NT2/D1 (cell line): ENCODE results near the gene AFAP1L2.

ENCODE experiments used
- DNase-seq: peaks from one replicate; pipeline ENCODE4 v3.0.0-alpha.2; 2011; ENCODE audit warnings: low read depth, low spot score
- H3K27me3 ChIP-seq: 2 replicates; pipeline ENCODE4 v1.6.0; 2011; ENCODE audit warnings: mild to moderate bottlenecking; ENCODE audit not compliant: insufficient read length, insufficient read depth
- H3K36me3 ChIP-seq: 2 replicates; pipeline ENCODE4 v1.6.1; 2011; ENCODE audit warnings: mild to moderate bottlenecking, low read length, mixed read lengths; ENCODE audit not compliant: insufficient read depth, insufficient read length
- H3K4me1 ChIP-seq: 2 replicates; pipeline ENCODE4 v1.5.1; 2011; ENCODE audit not compliant: insufficient read depth, insufficient read length
- H3K4me3 ChIP-seq: 2 replicates; pipeline ENCODE4 v1.5.1; 2011; ENCODE audit warnings: low read depth; ENCODE audit not compliant: insufficient read length
- H3K9ac ChIP-seq: 2 replicates; pipeline ENCODE4 v1.6.0; 2011; ENCODE audit warnings: low read depth; ENCODE audit not compliant: insufficient read length
- H3K9me3 ChIP-seq: 2 replicates; pipeline ENCODE4 v1.5.1; 2011; ENCODE audit warnings: mild to moderate bottlenecking, low read length; ENCODE audit not compliant: insufficient read depth
- SUZ12 ChIP-seq: IDR thresholded peaks from 2 replicates; pipeline ENCODE4 v1.6.1; 2011; ENCODE audit not compliant: insufficient read length, insufficient read depth; ENCODE audit errors: extremely low read depth
- YY1 ChIP-seq: IDR thresholded peaks from 2 replicates; pipeline ENCODE4 v1.6.1; 2011; ENCODE audit not compliant: insufficient read length, insufficient read depth
- ZNF274 ChIP-seq: IDR thresholded peaks from 2 replicates; pipeline ENCODE4 v1.6.1; 2011; ENCODE audit warnings: mild to moderate bottlenecking, low read depth, low read length

Gene AFAP1L2

DNA sequence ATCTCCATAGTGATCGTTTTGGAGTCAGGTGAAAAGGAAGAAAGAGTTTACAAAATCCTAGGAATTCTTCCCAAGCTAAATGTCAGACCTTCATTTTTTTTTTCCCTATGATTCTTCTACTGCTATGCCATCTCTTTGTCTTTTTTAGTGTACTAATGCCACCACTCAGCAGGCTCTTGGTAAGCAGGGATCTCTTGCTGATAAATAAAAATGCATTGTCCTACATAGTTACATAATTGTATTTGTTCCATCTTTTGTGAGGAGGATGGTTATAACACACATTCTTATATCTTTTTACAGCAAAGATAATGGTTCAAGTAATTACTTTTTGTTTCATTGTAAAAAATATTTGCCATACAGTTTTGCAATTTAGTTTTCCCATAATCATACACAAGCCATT, 36.8 kb upstream of the AFAP1L2 start:
- no peak overlapping the region for H3K4me3 ChIP-seq
- H3K27me3 ChIP-seq: no peaks in the 10 kb centered on the region
- no peak for TF ChIP-seq YY1
- no peak for TF ChIP-seq ZNF274
- no peak for TF ChIP-seq SUZ12
- DNase-seq: no peak
- no peaks in the 10 kb centered on the region for H3K4me1 ChIP-seq
- H3K9me3 ChIP-seq: no peaks in the 10 kb centered on the region
- no peak overlapping the region for H3K9ac ChIP-seq
- peaks cover 66% of the 10 kb centered on the region for H3K36me3 ChIP-seq

DNA sequence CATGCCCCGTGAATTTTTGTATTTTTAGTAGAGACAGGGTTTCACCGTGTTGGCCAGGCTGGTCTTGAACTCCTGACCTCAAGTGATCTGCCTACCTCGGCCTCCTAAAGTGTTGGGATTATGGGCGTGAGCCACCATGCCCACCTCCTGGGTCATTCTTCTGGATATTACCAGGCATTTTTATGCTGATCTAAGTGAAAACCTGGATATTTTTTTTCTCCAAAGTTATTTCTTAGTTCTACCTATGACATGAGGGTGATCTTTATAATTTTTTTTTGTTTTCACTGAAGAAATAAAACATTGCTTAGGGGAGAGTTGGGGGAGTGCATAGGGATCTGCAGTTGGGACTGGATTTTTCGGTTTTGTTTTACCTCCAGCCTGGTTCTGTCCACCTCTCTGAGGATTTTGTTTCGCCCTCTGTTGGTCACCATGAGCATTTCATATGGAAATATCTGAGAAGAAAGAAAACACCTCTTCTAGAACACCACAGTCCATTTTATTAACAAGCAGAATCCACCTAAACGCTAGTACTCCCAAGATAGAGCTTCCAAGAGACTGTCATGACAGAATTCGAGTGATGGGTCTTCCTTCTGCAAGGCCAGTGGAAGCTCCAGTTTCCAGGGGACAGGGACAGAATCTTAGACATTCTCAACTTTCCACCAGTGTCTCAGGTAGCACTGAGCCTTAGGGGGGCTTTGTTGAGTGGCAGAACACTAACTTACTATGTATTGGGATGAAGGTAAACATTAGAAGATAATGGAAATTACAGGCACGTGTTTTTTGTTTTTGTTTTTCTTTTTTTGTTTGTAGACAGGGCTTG, 33.4 kb upstream of the AFAP1L2 start:
- Histone ChIP-seq H3K4me1 (no peaks in the 10 kb centered on the region), H3K9me3 (no peaks in the 10 kb centered on the region), H3K36me3 (peaks cover 79% of the 10 kb centered on the region), H3K4me3 (no peak overlapping the region), H3K9ac (no peak overlapping the region), H3K27me3 (no peaks in the 10 kb centered on the region)
- no peak for TF ChIP-seq ZNF274
- TF ChIP-seq SUZ12: no peak
- TF ChIP-seq YY1: no peak
- DNase-seq: no peak

DNA sequence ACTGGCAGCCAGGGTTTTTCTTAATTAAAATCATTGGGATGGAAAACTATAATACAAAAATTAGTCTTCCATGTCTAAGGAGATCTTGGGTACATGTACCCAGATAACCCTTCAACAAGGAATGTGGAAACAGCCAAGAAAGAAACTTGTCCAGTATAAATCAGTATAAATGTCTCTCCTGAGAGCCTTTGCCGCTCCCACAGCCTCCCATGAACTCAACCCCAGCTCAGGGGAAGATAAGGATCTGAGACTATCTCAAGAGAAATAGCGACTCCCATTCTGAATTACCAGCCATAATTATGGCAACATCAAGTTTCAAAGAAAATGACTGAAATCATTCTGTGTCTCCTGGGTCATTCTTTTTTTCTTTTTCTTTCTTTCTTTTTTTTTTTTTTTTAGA, 32.6 kb upstream of the AFAP1L2 start:
- no peak for DNase-seq
- no peaks in the 10 kb centered on the region for H3K27me3 ChIP-seq
- H3K4me3 ChIP-seq: no peak overlapping the region
- H3K36me3 ChIP-seq: peaks cover 73% of the 10 kb centered on the region
- H3K9ac ChIP-seq: no peak overlapping the region
- TF ChIP-seq SUZ12 (no peak), YY1 (no peak), ZNF274 (no peak)
- no peaks in the 10 kb centered on the region for H3K9me3 ChIP-seq
- H3K4me1 ChIP-seq: no peaks in the 10 kb centered on the region

DNA sequence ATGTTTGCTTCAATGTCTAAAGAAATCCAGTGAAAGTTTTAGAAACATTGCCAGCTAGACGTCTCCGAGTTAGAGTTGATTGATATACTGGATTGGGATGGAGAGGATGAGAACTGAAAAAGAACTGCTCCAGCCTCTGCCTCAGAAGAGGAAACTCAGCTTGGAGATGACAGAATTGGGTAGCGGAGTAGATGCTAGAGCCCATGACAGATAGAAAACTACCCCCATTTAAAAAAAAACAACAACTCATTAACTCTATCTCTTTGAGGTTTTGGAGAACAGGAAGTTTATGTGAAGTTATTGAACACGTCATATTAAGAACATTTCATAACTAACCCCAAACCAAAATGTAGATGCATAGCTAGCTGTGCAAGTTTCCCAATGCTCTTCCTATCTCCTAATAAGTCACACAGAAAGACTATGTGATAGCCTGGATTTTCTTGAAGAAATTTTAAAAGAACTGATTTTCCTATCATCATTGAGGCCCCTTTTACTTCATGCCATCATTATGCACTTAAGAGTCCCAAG, 28.3 kb upstream of the AFAP1L2 start:
- H3K36me3 ChIP-seq: peaks cover 35% of the 10 kb centered on the region
- no peak for TF ChIP-seq ZNF274
- no peak for TF ChIP-seq YY1
- no peak for TF ChIP-seq SUZ12
- H3K27me3 ChIP-seq: no peaks in the 10 kb centered on the region

DNA sequence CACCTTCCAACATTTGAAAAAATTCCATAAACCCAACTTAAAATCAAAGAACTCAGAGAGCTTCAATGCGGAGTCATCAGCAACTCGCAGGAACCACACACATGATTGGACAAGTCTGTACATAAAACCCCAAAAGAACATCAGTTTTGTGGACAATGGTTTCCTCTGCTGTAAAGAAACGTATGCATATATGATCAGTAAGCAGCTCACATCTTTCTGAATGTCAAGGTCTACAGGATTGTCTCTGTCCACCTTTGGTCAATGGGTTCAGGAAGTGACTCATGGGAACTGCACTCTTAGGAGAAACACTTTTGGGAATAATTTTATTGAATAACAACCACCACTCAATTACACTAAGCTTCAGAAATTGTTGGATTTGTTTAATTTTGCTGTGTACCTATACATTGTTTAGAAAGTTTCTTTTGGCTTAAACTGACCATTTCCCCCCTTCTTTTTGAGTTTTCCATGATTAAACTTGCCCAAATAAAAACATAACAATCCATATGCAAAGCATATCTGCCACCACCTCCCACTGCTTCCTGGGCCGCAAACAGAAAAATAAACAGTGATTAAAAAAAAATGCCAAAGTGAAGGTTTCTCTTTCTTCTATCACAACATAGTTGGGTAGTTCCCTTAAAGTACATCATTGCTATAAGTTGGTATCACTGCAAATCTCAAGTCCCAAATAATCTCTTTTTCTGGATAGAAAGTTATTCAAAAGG, 27.3 kb upstream of the AFAP1L2 start:
- Histone ChIP-seq H3K4me1 (peaks cover 2% of the 10 kb centered on the region), H3K9ac (no peak overlapping the region), H3K27me3 (no peaks in the 10 kb centered on the region), H3K9me3 (no peaks in the 10 kb centered on the region), H3K4me3 (no peak overlapping the region), H3K36me3 (peaks cover 27% of the 10 kb centered on the region)
- no peak for DNase-seq
- no peak for TF ChIP-seq SUZ12
- TF ChIP-seq ZNF274: no peak

More for the DNA sequence above, 28.3 kb upstream of the AFAP1L2 start:
- no peak for DNase-seq
- Histone ChIP-seq H3K9me3 (no peaks in the 10 kb centered on the region), H3K9ac (no peak overlapping the region), H3K4me3 (no peak overlapping the region), H3K4me1 (no peaks in the 10 kb centered on the region)

DNA sequence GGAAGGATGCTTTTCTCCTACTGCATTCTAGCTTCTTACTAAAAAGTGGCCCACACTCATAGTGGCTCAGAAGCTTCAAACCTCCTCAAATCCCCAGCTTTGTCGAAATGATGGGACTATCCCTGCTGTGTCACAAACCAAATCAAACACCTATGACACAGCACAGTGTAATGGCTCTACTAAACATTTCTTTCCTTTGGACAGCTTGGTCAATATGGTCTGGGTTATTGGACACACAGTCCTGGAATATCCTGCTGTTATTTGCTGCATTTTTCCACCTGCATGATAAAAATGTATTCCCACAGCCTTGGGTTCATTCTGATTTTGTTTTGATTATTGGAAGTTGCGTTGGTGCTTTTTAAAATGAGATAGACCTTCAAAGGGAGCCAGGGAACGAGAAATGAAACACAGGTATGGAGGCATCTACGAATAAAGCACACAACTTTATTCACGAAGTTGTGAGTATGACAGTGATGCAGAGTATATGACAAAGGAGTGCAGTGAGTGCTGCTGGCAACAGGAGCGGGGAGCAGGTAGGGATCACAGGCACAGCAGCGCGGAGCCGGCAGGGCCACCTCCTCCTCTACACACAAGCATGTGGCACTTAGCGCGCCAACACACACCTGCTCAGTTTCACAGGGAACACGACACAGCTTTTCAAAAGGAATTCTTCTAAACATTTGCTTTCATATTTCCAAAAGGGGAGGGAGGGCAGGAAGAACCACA, 26.5 kb upstream of the AFAP1L2 start:
- no peak overlapping the region for H3K4me3 ChIP-seq
- no peaks in the 10 kb centered on the region for H3K27me3 ChIP-seq
- H3K36me3 ChIP-seq: peaks cover 20% of the 10 kb centered on the region
- no peak overlapping the region for H3K9ac ChIP-seq
- no peak for TF ChIP-seq SUZ12
- no peak for TF ChIP-seq ZNF274
- no peak for TF ChIP-seq YY1
- H3K9me3 ChIP-seq: no peaks in the 10 kb centered on the region
- no peak for DNase-seq
- H3K4me1 ChIP-seq: peaks cover 2% of the 10 kb centered on the region
